CD1c-positive myeloid dendritic cell (primary cell): ENCODE results near the gene SLC12A7.

Source experiments
- DNase-seq: peaks from one replicate; pipeline ENCODE4 v3.0.0-alpha.2; 2016; ENCODE audit errors: extremely low spot score

The SLC12A7 gene

GRCh38 chr5:1050423-1051365 is 61.2 kb downstream of the SLC12A7 start:
- no peak for DNase-seq

GRCh38 chr5:1048861-1049838 is 62.7 kb downstream of the SLC12A7 start:
- DNase-seq, result no peak

- DNase-seq, result no peak
Observed at GRCh38 chr5:1048162-1048721, 63.6 kb downstream of the SLC12A7 start.

- no peak for DNase-seq
Observed at GRCh38 chr5:1047332-1047965, 64.4 kb downstream of the SLC12A7 start.

- DNase-seq, result no peak
Observed at GRCh38 chr5:1045960-1046560, 65.8 kb downstream of the SLC12A7 start.

- no peak for DNase-seq
Observed at GRCh38 chr5:1044117-1044516, 67.7 kb downstream of the SLC12A7 start.

- DNase-seq, result no peak
Observed at GRCh38 chr5:1043327-1043726, 68.5 kb downstream of the SLC12A7 start.

- no peak for DNase-seq
Observed at GRCh38 chr5:1042626-1043025, 69.2 kb downstream of the SLC12A7 start.

GRCh38 chr5:1041225-1042143 is 70.4 kb downstream of the SLC12A7 start:
- DNase-seq, result no peak

- DNase-seq, result no peak
Observed at GRCh38 chr5:1040571-1040970, 71.3 kb downstream of the SLC12A7 start.

GRCh38 chr5:1039706-1040260 is 72.1 kb downstream of the SLC12A7 start:
- DNase-seq, result no peak

- no peak for DNase-seq
Observed at GRCh38 chr5:1039210-1039548, 72.7 kb downstream of the SLC12A7 start.

GRCh38 chr5:1038417-1039209 is 73.2 kb downstream of the SLC12A7 start:
- no peak for DNase-seq

GRCh38 chr5:1037671-1038416 is 74.0 kb downstream of the SLC12A7 start:
- DNase-seq, result no peak

GRCh38 chr5:1037123-1037670 is 74.7 kb downstream of the SLC12A7 start:
- DNase-seq, result no peak

GRCh38 chr5:1036504-1037122 is 75.2 kb downstream of the SLC12A7 start:
- DNase-seq, result no peak
